NCI-H524 treated with DMSO at 0.1 percent for 48 hours (cell line): Measurements from ENCODE around the gene PTPRA.
A peak's percentile ranks its signal among the peaks of the same experiment; 100 is the strongest.

Experiments used
- DNase-seq: peaks from one replicate; lab custom pipeline; 2025; lab: John Stamatoyannopoulos, UW

The PTPRA gene

DNA sequence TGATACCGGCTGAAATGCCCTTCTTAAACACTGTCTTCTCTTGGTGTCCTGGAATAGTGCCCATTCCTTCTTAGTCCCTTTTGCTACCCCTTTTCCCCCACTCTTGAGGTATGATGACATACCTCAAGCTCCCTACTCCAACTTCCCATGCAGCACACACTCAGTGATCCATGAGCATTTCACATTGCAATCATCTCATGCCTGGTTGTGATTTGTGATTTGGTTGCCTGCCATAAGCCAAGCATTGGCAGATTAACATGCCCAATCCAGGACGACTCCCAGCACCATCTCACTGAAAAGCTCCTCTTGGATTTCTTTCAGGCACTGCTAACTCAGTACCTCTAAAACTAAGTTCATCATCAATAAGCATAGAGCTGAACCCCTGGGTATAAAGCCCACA, 14.7 kb upstream of the PTPRA start:
- no peak for DNase-seq

DNA sequence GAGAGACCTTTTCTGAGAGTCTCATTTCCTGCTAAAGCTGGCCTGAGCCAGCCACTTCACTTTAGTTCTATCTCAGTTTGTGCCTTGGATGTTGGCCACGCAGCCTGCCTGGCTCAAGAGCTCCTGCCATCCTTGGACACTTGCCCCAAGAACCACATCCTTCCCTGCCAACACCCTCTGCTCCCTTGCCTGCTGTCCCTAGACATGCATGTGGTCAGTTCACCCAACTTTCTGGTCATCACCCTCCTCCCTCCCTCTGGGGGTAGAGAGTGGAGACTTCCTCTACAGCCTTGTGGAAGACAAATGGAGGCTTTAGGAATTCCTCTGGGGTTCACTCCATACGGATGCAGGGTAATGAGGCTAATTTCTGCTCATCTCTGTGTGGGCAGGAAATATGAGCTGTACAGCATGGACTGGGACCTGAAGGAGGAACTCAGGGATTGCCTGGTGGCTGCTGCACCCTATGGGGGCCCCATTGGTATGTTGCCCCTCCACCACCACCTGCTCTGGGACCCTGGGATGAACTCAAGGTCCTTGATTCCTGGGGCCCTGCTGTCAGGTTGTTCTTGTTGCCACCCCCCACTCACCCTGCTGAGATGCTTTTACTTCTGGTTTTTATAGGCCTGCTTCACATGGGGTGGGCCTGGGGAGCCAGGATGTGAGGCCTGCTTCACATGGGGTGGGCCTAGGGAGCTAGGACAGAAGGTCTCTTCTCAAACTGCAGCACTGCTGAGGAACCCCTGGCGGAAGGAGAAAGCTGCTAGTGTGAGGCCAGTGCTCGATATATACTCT, 13.8 kb upstream of the PTPRA start:
- DNase-seq = no peak

- DNase-seq = no peak
These were observed 8.7 kb upstream of the PTPRA start for GRCh38 chr20:2864626-2865025.

DNA sequence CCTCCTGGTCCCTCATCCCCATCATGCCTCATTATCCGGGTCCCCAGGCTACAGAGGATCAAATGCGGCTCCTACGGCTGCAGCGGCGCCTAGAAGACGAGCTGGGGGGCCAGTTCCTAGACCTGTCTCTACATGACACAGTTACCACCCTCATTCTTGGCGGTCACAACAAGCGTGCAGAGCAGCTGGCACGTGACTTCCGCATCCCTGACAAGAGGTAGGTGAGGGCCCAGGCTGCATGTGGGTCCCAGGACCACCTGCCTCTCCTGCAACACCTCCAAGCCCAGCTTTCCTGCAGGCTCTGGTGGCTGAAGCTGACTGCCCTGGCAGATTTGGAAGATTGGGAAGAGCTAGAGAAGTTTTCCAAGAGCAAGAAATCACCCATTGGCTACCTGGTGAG, 8.2 kb upstream of the PTPRA start:
- no peak for DNase-seq

GRCh38 chr20:2865630-2866029, 7.7 kb upstream of the PTPRA start:
- DNase-seq = no peak

- DNase-seq = no peak
These were observed 7.0 kb upstream of the PTPRA start for GRCh38 chr20:2866236-2866635.

DNA sequence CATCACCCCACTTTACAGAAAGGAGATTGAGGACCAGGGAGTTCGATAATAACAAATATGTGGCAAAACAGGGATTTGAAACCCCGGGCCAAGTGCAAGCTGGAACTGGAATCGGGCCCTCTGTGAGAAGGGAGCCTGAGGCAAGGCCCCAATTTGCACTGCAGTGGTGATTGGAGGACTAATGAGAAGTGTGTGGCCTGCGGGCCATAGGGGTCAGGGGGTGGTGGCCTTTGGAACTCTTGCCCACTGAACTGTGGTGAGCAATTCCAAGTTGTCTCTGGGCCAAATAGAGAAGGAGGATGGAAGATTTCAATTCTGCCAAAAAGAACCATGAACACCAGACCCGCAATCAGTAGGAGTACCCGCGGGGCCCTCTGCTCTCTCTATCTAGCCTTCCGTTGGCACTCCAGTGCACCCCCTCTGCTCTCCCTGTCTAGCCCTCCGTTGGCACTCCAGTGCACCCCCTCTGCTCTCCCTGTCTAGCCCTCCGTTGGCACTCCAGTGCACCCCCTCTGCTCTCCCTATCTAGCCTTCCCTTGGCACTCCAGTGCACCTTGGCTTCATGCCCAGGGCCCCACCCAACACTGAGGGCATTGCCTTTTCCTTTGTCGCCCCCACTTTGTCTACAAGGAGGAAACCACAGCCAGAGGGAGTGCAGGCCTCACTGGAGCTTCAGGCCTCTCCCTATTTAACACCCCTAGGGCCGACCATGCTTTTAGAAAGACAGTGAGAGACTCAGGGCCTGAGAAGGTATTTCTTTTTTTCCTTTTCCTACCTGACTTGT, 6.0 kb upstream of the PTPRA start:
- DNase-seq = no peak

- DNase-seq = no peak
These were observed 3.9 kb upstream of the PTPRA start for GRCh38 chr20:2869381-2869780.

GRCh38 chr20:2871111-2871465, 2.2 kb upstream of the PTPRA start:
- DNase-seq = no peak

DNA sequence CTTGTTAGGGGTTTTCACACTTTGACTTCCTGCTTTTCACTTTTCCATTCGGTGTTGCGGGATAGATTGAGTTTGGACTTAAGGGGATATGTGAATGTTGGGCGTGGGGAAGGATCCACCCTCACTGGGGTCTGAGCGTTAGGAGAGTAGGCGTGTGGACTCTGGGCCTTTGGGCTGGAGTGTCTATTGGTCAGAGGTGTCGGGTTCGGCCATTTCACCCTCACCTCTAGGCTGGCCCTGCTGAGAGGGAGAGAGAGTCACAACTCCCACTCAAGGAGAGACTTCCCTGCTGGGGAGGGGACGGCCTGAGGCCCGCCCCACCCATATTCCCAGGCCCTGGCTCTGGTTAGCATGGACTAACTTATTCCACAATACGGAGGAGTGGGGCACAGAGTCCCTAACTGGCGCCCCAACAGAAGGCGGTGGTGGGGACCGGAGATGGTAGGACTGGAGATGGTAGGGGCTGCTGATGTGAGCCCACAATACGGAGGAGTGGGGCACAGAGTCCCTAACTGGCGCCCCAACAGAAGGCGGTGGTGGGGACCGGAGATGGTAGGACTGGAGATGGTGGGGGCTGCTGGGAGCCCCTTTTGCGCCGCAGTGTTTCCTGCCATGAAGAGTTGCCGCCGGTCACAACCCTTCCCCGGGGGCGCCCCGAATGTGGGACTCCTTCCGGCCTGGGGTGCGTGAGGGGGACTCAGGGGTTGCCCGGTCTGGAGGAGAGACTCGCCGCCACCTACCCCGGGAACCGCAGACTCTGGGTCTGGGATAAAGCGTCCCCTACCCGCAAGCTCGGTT, 1.4 kb upstream of the PTPRA start:
- DNase-seq = no peak

- DNase-seq = peak; percentile 20
These were observed 747 bp upstream of the PTPRA start for GRCh38 chr20:2872459-2873009.

DNA sequence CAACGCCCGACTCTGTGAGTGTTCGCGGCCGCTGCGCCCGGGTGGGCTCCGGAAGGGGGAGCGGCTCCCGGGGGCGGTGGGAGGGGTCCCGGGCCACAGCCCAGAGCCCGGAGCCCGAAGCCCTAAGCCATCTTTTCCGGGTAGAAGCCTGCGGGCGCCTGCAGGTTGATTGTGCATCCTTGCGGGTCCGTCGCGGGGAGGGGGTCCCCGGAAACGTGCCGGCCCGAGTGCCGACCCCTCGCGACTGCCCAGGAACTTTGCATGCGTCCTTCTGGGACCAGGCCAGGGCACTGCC, 413 bp downstream of the PTPRA start:
- DNase-seq = no peak

GRCh38 chr20:2874456-2874855, 1.2 kb downstream of the PTPRA start:
- no peak for DNase-seq

DNA sequence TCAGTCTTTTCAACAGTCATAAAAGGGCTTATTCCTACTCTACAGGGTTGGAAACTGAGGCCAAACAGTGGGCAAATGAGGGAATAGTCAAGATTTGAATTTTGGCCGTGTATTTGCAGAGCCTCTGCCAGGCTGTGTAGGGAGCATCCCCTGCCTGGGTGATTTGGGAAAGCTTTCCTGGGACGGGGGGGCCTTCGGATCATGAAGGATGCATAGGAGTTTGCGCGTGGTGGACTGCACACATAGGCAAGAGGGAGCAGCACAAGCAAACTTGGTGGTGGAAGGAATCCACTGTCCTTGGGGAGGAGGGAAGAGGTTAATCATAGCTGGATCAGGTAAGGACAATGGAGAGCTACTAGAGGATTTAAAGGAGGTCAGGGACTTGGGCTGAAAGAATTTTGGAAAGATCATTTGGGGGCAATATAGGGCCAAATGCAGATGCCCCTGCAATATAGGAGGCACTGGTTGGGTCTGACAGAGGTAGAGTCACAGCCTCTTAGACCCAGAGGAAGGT, 2.5 kb downstream of the PTPRA start:
- no peak for DNase-seq

- no peak for DNase-seq
These were observed 5.2 kb downstream of the PTPRA start for GRCh38 chr20:2878515-2878914.

DNA sequence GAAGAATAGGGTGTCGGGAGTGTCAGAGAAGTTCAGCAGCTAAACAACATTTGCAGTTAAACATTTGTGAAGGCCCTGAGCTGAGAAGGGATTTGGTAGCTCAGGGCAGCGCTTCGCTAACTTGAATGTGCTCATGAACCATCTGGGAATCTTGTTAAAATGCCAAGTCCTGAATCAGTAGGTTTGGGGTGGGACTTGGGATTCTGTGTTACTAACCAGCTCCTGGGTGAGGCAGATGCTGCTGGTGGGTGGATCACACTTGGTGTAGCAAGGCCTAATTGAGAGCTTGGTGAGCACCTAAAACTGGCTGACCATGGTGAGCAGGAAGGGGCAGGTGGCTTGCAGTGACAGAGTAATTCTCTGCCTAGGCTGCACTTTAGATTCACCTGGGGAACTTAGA, 5.9 kb downstream of the PTPRA start:
- peak; percentile 53 for DNase-seq

DNA sequence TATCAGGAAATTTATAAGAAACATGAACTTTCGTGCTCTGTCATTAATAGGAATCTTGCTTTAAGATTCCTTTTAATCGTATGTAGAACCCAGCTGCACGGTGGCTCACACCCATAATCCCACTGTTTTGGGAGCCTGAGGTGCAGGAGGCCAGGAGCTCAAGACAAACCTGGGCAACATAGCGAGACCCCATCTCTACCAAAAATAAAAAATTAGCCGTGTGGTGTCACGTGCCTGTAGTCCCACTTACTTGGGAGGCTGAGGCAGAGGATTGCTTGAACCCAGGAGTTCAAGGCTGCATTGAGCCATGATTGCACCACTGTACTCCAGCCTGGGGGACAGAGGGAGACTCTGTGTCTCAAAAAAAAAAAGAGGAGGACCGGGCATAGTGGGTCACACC, 7.4 kb downstream of the PTPRA start:
- no peak for DNase-seq

- DNase-seq = no peak
These were observed 10.7 kb downstream of the PTPRA start for GRCh38 chr20:2883726-2884637.

DNA sequence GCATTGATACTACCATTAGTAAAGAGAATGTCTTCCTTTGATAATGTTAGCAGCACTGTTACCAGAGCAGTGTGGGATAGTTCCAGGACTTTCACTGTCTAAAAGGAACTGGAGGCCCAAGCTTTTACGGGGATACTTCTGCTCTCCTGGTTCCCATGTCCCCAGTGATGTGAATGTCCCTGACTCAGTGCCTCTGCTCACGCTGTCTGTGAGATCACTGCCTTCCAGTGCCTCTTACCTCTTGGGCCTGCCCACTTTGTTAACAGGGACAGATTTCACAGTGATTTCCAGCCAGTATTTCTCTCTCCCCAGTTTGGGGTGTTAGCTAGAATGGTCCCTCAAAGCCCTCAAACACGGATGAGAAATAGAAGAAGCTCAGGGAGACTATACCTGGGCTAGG, 14.4 kb downstream of the PTPRA start:
- DNase-seq = no peak

DNA sequence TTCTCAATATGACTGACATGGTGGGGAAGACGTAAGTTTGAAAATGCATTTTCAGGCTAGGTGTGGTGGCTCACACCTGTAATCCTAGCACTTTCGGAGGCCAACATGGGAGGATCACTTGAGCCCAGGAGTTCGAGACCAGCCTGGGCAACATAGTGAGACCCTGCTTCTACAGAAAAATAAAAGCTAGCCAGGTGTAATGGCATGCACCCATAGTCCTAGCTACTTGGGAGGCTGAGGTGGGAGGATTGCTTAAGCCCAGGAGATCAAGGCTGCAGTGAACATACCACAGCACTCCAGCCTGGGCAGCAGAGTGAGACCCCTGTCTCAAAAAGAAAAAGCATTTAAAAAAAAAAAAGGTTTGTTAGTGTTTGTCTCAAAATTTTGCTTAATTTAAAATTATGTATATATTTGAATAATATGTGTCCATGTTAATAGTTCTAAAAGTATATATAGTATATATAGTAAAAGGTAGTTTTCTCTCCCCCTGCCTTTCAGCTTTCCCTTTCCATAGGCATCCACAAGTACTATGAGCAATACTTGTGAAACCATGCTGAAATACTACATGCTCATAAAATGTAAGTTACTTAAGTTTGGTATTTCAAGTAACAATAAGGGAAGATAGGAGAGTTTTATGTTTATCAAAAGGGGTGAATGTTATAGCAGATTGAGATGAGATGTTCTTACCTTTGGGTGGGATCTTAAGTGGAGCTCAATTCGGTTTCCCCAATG, 15.1 kb downstream of the PTPRA start:
- no peak for DNase-seq

DNA sequence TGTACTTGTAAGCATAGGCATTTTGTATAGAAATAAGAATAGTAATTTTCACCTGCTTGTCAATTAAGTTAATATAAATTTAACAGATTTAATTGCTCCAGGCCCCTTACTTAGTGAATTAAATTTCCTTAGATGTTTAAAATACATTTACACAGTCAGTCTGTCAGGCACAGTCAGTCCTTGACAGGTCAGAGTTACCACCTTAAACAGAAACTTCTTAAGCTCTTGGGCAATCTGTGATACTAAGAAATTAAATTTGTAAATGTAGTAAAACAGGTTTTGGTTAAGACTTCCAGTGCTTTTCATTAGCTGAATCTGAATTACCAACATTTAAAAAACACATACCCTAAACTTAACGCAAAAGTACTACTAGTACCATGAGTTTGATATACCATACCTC, 15.9 kb downstream of the PTPRA start:
- no peak for DNase-seq
